T-helper 22 cell (primary cell): ENCODE results near the gene SYNPO.

Experiments
- DNase-seq: peaks from one replicate; pipeline ENCODE4 v3.0.0-alpha.2; 2020; ENCODE audit warnings: low read depth

Gene SYNPO

DNA sequence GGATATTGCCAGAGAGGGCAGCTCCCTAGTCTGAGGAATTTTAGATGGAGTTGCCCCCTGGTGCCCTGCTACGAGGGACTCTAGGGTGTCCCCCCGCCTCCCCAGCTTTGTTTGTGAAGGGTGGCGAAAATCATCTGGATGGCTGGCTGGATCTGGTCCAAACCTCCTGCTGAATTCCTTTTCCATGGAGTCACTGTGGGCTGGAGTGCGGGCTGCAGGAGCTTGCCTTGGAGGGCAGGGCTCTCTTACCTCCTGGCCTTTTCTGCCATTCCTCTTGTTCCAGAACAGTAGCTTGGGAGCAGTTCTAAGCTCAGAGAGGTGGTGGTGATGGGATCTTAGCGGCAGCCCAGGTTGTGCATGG lies 2.1 kb downstream of the SYNPO start:
- no peak for DNase-seq

DNA sequence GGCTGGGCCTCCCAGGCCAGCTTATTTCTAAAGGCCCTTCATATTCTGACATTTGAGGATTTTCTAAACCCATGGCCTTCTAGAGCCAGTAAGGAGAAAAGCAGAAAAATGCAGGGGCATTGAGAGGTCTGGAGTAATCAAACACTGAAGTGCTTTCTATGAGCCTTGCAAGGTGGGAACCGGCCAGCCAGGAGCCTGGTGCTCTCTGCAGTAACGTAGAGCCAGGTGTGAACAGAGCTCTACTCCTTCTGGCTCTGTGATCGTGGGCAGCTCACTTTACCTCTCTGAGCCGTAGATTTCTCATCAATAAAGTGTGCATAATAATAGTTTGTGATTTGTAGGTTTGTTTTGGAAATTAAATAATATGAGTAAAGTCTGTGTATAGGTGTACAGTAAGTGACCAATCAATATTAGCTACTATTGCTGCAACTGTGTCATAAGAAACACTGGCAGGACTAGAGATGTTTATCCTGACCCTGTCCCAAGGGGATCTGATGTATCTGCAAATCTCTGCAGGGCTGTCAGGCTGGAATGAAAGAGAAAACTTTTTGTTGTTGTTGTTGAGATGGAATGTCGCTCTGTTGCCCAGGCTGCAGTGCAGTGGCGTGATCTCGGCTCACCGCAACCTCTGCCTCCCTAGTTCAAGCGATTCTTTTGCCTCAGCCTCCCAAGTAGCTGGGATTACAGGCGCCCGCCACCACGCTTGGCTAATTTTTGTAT lies 2.7 kb downstream of the SYNPO start:
- DNase-seq: no peak

DNA sequence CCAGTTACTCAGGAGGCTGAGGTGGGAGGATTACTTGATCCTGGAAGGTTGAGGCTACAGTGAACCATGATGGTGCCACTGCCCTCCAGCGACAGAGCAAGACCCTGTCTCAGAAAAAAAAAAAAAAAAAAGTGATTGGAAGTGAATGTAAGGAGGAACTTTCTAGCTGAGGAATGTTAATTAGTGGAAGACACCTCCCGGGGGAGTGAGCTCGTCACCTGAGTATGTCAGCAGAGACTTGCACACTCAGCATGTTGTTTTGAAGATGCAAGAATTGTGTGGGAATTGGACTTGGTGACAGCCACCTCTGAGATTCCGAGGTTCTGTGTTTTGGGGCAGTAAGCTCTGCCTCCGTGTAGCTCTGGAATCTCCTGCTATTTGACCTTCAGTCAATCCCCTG lies 3.6 kb downstream of the SYNPO start:
- DNase-seq: no peak

DNA sequence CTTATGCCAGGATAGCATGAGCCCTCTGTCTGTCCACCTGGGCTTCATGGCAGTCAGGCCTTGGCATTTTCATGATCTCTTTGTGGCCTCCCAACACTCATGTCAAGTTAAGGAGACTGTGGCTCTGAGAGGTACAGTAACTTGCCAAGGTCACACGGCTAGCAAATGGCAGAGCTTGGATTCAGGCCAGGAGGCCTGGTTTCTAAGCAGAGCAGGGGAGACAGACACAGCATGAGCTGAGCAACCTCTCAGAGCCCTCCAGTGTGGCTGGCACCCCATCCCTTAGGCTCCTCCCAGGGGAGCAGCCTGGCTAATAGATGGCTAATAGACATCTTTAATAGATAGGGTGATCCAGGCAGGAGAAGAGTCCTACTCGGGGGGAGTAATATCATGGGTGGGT lies 4.1 kb downstream of the SYNPO start:
- no peak for DNase-seq

GRCh38 chr5:150645070-150645700 lies 4.7 kb downstream of the SYNPO start:
- no peak for DNase-seq

DNA sequence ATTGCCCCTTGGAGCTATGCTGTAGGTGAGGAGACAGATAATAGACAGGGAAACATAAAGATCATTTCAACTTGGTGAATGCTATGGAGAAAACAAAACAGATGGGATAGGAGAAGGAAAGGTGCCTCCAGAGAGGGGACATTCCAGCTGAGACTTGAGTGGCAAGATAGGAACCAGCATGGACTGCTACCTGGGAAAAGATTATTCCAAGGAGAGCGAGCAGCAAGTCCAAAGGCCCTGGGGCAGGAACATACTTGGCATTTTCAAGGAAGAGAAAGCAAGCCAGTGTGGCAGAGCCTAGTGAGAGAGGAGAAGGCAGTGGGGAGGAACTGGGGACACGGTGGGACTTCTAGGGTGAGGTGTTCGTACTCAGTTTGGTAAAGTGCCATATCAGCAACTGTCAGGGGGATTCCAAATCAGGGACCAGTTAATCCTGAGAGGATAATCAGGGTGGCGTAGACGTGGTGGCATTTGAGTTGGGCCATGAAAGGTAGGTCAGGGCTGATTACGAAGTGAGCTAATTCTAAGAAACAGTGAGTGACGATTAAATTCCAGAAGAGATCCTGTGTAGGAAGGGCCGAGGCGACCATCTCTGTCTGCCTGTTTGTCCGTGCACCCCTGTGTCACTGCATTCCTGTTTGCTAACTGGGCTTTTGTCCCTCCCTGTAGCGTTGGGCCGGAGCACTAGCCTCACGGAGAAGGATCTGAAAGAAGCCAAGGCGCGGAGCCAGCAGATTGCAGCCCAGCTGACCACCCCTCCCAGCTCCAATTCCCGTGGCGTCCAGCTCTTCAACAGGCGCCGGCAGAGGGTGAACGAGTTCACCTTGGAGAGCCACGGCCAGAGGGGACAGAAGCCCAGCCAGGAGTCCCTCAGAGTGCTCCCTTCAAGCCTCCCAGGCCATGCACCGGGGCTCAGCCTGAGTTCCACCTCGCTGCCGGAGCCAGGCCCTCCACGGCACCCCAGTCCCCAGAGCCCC lies 7.1 kb downstream of the SYNPO start:
- no peak for DNase-seq

DNA sequence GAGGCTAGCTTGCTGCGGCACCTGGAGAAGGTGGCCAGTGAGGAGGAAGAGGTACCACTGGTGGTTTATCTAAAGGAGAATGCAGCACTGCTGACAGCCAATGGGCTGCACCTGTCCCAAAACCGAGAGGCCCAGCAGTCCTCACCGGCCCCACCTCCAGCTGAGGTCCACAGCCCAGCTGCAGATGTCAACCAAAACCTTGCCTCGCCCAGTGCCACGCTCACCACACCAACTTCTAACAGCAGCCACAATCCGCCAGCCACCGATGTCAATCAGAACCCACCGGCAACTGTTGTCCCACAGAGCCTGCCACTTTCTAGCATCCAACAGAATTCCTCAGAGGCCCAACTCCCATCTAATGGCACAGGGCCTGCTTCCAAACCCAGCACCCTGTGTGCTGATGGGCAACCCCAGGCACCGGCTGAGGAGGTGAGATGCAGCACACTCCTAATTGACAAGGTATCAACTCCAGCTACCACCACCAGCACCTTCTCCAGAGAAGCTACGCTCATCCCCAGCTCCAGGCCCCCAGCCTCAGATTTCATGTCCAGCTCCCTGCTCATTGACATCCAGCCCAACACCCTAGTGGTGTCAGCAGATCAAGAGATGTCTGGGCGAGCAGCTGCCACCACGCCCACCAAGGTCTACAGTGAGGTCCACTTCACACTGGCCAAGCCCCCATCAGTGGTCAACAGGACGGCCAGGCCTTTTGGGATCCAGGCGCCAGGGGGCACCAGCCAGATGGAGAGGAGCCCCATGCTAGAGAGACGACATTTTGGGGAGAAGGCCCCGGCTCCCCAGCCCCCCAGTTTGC lies 8.0 kb downstream of the SYNPO start:
- DNase-seq: no peak

- DNase-seq: no peak
Measured at GRCh38 chr5:150649108-150650020, 8.9 kb downstream of the SYNPO start.

- DNase-seq: no peak
Measured at GRCh38 chr5:150650021-150651006, 9.9 kb downstream of the SYNPO start.

- no peak for DNase-seq
Measured at GRCh38 chr5:150651382-150651781, 10.9 kb downstream of the SYNPO start.

GRCh38 chr5:150651924-150652671 lies 11.6 kb downstream of the SYNPO start:
- DNase-seq: no peak

GRCh38 chr5:150653145-150653761 lies 12.8 kb downstream of the SYNPO start:
- DNase-seq: no peak

DNA sequence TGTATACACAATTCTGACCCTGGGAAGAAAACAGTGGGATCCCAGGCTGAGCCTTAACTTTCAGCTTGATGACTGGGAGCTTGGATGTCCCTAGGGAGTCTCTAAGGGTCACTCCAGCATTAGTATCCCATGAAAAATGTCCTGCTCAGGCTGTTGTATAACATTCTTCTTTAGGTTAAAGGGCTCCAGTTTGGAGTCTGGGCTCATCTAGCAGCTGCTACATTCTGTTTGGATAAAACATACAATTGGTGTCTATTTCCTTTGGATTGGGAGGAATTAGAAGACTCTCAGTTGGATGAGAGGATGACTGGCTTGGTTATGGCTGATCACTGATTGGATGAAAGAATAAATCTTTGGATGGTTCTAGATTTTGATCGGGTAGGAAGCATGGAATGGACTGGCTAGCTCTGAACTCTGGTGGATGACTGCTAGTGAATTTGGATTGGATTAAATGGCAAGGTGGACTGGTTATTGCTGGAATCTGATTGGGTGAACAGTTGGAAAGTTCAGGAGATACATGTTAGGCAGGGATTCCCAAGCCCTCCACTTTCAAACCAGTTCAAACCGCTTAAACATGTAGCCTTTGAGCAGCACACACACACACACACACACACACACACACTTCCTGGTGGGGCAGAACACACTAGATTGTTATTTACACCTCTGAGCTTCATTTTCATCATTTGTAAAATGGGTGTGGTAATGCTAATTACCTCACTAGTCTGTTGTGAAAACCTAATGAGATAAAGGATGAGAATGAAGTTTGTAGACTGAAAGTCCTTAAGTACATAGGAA lies 13.5 kb downstream of the SYNPO start:
- DNase-seq: no peak

GRCh38 chr5:150655221-150655620 lies 14.8 kb downstream of the SYNPO start:
- DNase-seq: no peak

- peak; percentile 64 for DNase-seq
Measured at GRCh38 chr5:150656191-150657132, 16.0 kb downstream of the SYNPO start.

- DNase-seq: no peak
Measured at GRCh38 chr5:150658121-150658520, 17.7 kb downstream of the SYNPO start.
